Measurements from ENCODE around the gene TPD52L1.
"Not testable (repeated sequence)": the region's sequence is repeated elsewhere in the genome, so short reads cannot be mapped to it uniquely, and the experiment has no call there.

Gene TPD52L1

GRCh38 chr6:125269328-125269985 is 115.9 kb downstream of the TPD52L1 start:
- DNase-seq: no peak

GRCh38 chr6:125270380-125270779 is 116.8 kb downstream of the TPD52L1 start:
- no peak for DNase-seq

GRCh38 chr6:125271486-125272159 is 118.0 kb downstream of the TPD52L1 start:
- DNase-seq: no peak

- DNase-seq: no peak
Measured at GRCh38 chr6:125273251-125273650, 119.7 kb downstream of the TPD52L1 start.

- DNase-seq: peak in 10 of 56 donors; percentile 4 to 37 (median 18)
Measured at GRCh38 chr6:125273965-125274364, 120.4 kb downstream of the TPD52L1 start.

GRCh38 chr6:125274935-125275334 is 121.4 kb downstream of the TPD52L1 start:
- no peak for DNase-seq

GRCh38 chr6:125275779-125276178 is 122.2 kb downstream of the TPD52L1 start:
- DNase-seq: no peak

GRCh38 chr6:125277838-125278237 is 124.3 kb downstream of the TPD52L1 start:
- DNase-seq: no peak

- no peak for DNase-seq
Measured at GRCh38 chr6:125279961-125280360, 126.4 kb downstream of the TPD52L1 start.

GRCh38 chr6:125280370-125281035 is 126.9 kb downstream of the TPD52L1 start:
- not testable (repeated sequence) for DNase-seq

- DNase-seq: not testable (repeated sequence)
Measured at GRCh38 chr6:125282470-125282869, 128.9 kb downstream of the TPD52L1 start.

GRCh38 chr6:125285353-125285752 is 131.8 kb downstream of the TPD52L1 start:
- DNase-seq: no peak

GRCh38 chr6:125285936-125286335 is 132.4 kb downstream of the TPD52L1 start:
- no peak for DNase-seq

GRCh38 chr6:125287718-125288117 is 134.1 kb downstream of the TPD52L1 start:
- no peak for DNase-seq

GRCh38 chr6:125293587-125293986 is 140.0 kb downstream of the TPD52L1 start:
- DNase-seq: no peak

GRCh38 chr6:125294036-125294435 is 140.5 kb downstream of the TPD52L1 start:
- DNase-seq: no peak

GRCh38 chr6:125294925-125295324 is 141.4 kb downstream of the TPD52L1 start:
- peak in 1 of 56 donors; percentile 5 for DNase-seq

- no peak for DNase-seq
Measured at GRCh38 chr6:125296471-125296870, 142.9 kb downstream of the TPD52L1 start.

- DNase-seq: no peak
Measured at GRCh38 chr6:125299257-125299656, 145.7 kb downstream of the TPD52L1 start.

GRCh38 chr6:125300992-125301434 is 147.4 kb downstream of the TPD52L1 start:
- no peak for DNase-seq

- DNase-seq: peak in 41 of 56 donors; percentile 6 to 74 (median 46)
Measured at GRCh38 chr6:125301435-125302391, 148.1 kb downstream of the TPD52L1 start, which contains the start of gene HDDC2. HDDC2 (minus strand) TSS chr6:125301967; CDS start chr6:125301932, 35 bp downstream.

Measured in amygdala (tissue), 56 donors.